GM21526 (cell line): ENCODE measurements around the gene CALD1.

Experiments
- ATAC-seq: cut with Tn5 transposase; IDR thresholded peaks from one replicate; pipeline ENCODE4 v1.9.1; 2021; ENCODE audit warnings: moderate library complexity; ENCODE audit not compliant: unreplicated experiment, low FRiP score

Gene CALD1

DNA sequence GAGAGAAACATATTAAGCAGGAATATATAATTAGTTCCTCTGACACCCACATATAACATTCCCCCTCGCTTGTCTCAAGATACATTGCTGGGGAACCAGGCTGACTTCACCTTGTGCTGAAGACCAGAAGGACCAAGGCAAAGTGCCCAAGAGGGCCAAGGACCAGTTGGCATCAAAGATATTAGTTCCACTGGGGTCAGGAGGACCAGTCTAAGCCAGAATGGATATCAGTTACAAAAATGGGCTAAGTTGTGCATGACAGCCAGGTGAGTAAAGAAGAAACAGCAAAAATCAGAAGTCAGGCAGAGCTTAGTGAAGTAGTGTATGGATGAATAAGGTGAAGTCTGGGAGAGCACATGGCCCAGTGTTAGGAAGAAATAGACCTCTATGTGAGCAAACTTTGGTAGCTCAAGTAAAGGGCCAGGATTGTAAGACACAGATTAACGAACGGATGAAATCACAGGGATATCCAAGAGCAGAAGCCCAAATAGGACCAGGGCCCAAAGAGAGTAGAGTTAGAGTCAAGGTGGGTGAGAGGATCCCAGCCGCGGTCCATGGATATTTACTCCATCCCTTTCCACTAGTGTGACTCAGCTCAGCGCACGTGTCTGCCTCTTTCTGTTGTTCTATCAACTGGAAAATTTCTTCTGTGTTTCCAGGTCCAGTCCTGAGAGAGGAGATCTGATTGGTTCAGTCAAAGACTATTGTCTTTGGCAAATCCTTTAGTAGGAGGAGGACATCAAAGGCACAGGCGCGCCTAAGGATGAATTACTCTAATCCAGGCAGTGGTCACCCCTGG, 5.0 kb downstream of the CALD1 start:
- ATAC-seq: no peak

DNA sequence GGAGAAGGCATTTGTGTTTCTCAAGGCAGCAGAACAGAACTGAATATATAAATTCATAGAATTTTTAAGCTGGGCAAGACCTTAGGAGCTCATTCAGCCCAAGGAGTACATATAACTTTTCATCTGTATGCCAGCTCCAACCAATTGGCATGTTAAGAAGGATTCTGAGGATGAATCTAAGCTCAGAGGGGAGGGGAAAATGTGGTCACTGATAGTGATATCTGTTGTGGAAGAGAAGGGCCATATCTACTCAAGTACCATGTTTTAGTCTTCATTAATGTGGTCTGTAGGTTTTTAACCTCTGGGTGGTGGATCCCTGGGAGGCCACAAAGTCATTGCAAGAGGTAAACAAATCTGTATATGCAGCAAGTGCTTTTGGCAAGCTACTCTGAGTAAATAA, 6.4 kb downstream of the CALD1 start:
- no peak for ATAC-seq

DNA sequence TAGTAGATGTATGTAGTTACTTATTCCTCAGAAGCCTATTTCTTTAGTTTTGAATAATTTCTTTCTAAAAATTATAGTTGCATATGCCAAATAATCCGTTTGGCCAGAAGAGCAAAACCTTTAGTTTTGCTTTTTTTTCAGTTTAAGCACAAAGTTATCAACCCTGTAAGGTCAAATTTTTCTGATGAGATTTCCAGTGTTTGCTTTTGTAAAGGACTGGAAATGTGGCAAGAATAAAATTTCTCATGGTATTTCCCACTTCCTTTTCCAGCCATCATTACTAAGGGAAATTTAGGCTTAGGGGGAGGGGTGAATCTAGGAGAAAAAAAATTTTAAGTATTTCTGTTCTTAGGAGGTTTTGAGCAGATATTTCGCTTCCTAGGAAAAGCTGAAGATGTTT, 7.6 kb downstream of the CALD1 start:
- no peak for ATAC-seq

DNA sequence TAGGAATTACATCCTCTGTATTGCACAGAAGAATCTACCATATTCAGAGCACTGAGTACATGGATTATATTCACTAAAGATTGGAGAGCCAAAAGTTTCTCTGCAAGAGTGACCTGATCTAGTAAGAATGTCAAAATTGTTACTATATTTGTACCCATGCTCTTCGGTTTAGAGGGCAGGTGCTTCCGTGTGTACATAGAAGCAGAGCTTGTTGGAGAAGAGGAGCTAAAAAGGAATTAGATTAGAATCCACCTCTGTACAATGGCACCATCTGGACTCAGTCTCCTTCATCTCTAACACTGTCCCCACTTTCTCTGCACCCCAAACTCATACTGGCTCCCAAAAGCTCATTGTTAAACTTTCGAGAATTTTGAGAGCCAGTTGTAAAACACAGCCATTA, 8.3 kb downstream of the CALD1 start:
- no peak for ATAC-seq

DNA sequence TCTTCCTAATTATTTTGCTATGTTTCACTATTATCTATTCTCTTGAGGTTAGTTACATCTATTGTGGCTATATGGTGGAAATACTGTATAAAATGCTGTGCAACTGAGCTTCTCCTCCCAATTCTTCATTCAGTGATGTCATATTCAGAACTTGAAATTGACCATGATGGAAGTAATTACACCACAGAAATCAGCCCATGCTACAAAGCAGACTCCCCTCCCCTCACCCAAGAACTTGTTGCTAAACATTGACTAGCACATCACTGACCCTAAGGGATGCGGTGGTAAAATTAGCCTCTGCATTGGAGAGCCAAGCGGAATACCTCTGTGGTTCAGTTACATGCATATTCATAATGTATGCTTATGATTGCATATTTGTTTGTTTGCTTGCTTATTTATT, 8.8 kb downstream of the CALD1 start:
- ATAC-seq: no peak

DNA sequence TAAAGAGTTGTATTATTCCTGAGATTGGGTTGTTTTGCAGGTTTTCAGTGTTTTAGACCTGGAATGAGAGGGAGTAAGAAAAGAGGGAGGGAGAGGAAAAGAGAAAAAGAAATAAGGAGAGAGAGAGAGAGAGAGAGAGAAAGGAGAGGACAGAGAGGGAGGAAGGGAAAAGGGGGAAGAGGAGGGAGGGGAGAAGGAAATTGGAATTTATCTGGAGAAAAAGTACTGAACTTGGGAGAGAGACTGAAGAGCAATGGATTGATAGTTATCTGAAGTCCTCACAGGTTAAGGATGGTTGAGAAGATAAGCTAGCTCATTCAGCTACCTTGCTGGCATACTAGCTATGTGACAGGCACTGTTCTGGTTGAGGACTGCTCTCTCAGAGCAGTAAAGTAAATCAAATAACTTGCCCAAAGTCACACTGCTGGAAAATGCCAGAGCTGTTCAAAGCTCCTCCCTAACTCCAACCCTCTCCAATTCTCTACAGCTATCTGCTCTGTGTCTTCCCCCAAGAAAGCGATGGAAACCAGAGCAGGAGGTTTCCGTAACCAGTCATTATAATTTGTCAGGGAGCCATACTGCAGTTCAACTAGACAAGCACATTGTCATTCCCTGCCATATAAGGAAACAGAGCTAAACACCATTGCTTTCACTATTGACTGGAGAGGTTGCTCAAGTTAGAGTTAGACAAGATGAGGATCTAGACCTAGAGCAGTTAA, 10.7 kb downstream of the CALD1 start:
- ATAC-seq: no peak

DNA sequence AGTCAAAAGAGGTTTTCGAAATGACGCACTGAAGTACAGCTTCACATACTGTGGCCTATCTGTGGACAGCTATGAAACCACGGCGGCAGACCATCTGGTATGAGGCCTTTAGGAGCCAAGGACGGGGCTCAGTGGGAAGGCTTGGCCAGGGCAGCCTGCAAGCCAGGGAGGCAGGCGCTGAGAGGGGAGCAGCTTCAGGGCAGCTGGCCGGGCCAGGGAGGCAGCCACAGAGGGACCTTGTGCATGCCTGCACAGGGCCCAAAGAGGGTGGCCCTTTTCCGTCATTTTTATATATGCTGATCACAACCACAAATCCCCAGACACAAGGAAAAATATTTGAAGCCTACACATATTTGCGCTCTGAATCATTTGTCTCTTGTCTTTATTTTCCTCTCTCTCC, 13.5 kb downstream of the CALD1 start:
- ATAC-seq: no peak

DNA sequence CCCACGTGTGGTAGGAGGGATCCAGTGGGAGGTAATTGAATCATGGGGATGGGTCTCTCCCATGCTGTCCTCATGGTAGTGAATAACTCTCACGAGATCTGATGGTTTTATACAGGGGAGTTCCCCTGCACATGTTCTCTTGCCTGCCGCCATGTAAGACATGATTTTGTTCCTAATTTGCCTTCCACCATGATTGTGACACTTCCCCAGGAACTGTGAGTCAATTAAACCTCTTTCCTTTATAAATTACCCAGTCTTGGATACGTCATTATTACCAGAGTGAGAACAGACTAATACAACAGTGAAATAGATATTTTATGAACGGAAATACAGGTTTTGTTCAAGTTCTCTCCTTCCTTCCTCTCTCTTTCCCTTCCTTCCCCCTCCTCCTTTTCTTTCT, 15.8 kb downstream of the CALD1 start:
- ATAC-seq: no peak

DNA sequence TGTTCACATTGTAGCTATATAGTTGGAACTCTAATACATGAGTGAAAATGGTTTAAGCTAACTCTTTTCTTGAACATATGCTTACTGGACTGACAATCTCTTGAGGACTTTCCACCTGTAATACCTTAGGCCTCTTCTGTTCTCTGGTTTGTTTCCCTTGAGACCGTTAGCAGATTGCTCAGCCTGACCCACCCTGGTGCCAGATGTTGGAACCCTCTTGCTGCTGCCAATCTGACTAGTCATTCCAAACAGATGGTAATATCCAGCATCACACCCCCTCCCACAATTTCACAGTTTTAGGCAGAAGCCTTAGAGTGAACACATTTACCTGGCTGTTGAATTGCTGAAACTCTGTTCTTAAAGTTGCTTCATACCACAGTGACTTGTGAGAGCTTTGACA, 18.7 kb downstream of the CALD1 start:
- no peak for ATAC-seq

DNA sequence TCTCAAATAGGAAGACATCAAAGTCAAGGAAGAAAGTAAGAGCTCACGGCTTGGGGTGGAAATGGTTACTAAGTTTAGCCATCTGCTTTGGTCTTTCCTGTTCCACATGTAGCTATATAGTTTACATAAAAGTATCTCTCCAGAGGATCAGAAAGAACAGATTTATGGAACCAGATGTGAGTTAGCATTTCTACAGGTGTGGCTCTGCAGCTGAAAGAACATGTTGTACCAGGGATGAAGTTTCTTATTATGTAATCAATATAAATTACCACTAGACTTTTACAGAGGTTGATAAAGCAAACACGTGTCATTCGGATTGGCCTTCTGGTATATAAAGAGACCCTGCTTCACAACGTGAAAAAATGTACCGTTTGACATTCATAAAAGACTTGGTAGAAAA, 19.9 kb downstream of the CALD1 start:
- ATAC-seq: no peak

DNA sequence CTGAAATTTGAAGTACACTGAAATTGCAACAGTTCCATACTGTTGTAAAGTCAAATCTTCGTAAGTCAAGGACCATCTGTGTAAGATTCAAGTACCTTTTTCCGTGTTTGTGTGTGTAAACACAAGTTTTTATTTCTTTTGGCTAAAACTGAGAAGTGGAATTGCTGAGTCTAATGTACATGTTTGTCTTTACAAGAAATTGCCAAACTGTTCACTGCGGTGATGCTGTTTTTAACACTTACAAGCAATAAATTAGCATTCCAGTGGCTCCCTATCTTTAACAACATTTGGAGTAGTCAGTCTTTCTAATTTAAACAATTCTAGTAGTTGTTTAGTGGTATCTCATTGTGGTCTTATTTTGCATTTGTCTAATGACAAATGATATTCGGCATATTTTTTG, 23.3 kb downstream of the CALD1 start:
- no peak for ATAC-seq

DNA sequence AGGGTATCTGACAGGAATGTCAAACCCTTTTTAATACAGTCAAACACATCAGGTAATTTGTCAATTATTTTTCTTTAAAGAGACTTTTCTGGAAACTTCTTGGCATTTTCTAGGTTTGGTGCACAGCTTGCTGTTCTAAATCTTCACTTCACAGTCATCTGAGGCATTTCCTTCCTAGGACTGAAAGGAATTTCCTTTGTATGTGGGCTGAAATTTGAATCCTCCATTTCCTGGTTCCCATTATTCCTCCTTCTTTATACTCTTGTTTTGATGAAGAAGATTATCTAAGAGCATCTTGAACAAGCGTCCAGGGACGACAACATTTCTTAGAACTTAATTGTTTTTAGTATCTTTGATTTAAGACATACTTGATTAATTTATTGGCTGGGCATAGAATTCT, 24.9 kb downstream of the CALD1 start:
- no peak for ATAC-seq

DNA sequence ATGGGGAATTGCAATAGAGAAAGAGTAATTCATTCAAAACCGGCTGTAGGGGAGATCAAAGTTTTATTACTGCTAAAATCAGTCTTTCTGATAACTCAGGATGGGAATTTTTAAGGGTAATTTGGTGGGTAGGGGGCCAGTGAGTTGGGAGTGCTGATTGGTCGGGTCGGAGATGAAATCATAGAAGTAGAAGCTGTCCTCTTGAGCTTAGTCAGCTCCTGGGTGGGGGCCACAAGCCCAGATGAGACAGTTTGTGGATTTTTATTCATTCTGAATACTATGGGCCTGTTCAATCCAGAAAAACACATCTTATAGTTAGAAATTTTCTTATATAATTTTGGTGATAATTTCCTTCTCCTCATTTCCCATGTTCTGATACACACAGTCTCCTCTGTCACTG, 25.4 kb downstream of the CALD1 start:
- ATAC-seq: no peak

DNA sequence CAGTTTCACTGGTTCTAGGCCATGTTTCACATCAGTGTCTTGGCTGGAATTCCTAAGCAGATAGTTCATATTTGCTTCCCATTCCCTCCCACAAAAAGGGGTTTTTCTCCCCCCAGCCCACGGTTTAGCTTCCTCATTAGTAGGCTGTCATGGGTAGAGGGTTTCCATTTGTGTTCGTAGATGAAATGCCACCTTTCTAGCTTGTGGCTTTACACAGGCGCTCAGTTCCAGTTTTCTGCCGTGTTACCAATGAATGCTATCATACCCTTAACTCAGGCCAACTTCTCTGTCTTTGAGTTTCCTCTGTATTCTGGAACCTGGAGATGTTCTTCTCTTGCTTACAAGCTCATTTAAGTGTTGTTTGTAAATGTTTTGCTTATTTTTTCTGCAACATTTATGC, 26.8 kb downstream of the CALD1 start:
- no peak for ATAC-seq

DNA sequence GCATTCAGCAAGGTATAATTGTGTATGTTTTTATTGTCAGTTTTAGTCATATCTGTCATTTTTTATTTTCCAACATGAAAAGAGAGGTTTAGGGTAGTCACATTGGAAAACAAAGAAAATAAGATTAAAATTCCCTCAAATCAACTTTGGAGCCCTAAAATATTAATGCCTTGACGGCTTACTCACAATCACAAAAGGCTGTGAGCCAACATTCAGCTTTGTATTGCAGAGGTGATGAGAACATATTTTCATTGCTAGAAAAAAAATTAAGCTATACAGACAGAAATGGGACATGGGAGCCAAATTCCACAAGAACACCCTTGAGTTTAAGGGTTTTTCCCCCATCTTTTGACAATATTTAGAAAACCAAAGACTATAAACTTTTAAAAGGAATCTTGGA, 30.2 kb downstream of the CALD1 start:
- no peak for ATAC-seq

DNA sequence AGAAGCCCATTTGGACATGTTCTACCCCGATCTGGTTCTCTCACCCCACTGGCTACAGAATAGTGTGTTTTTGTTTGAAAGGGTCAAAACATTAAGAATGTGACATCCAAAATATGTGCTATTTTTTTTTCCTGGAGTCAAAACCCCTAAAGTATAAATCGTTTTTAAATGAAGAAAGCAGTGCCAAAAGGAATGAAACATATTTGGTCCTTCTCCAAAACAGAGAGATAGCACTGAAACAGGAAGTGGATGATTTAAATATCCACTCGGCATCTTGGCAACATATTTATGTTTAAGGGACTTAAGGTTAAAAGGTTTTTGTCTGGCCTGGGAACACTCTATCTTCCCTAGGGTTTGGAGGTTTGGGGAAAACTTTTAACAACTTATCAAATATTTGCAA, 32.3 kb downstream of the CALD1 start:
- ATAC-seq: no peak

DNA sequence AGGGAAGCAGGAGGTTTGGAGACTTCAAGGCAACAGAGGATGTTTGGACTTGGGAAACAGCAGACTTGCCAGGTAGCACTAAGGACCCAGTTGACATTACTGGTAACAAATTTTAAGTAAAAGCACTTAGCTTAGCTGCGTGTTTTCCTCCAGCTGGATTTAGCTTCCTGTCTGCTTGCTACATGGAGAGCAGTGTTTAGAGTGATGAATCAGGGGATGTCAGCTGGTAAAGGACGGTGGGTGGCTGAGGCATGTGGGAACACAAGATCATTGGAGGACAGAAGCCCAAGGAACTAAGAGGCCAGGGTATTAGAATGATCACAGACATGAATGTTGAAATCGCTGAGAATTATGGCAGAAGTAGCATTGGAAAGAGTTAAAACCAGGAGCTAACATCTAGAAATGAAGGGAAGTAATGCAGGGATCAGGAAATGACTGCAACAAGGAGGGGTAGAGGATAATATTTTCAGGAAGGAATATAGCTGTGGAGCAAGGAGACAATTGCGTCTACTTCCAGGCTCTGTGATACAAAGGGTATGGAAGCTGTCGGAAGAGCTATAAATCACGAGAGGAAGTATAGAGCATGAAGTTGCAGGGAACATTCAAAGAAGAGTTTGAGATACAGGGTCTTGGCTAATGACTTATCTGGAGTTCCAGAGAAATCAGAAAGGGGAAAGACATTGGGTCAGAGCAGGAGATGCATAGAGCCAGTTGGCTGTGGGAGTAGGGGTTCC, 34.4 kb downstream of the CALD1 start:
- no peak for ATAC-seq

DNA sequence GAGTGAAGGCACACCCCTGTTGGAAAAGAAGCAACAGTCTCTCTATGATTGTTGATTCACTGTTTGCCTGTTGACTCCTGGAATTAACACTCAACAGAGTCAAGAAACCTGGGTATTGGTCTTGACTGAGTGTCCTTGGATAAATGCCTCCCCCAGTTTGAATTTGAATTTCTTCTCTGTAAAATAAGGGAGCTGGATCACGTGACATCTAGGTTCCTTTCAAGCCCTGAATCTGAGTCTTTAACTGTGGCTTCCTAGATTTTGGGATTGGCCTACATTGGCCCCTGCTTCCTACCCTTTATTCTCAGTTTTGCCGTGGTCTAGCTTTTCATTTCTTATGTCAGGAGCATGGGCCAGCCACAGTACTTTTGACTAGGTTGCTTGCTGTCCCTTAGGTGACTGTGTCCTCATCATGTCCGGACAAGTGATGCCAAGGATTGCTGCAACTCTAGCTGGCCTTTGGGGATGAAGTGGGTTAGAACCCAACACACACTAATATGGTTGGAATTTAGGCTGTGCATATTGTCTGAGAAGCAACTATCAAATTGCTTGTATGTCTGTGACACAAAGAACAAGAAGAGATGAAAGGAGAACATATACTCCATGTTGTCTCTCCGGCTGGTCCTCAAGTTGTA, 35.4 kb downstream of the CALD1 start:
- ATAC-seq: no peak

DNA sequence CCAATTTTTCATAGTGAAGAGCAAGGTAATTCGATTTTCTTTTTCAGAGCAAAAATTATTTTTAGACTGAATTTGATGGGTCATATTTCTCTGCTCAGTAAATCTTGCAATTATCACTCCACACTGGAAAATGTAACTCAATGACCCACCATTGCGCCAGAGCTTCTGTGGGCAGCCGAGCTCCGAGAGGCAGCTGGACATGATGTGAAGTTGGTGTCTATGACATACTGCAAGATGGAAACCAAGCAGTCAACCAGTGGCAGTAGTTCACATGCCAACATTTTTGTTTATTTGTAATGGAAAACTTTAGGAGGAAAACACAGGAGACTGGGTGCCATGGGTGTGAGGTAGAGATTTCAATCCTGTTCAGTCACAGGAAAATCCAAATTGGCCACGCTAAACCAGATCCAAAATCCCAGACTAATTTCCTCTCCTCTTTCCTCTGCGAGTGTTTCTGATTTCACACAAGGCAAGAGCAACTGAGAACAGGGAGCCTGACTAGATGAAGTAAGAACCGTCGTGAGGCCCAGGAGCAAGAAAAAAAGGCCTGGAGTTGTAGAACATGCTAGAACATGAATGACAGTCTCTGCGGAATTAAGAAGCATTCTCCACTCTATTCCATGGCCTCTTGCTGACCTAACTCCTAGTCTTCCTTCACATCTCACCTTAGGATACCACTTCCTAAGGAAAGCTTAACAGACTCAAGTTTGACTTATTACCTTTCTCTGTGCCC, 39.3 kb downstream of the CALD1 start:
- no peak for ATAC-seq

DNA sequence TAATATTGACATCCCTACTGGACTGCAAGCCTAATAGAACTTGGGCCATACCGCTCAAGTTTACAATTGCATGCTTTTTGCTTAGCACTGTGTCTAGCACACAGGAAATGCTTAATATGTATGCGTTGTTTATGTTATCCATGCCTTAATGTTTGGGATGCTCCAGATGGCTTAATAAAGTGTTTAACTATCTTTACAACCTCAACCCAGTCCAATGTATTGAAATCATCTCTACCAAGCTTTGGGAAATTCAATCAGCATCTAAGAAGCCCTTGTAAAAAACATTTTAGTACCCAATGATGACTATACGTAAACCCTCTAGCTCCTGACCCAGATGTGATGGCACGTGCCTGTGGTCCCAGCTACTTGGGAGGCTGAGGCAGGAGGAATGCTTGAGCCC, 40.0 kb downstream of the CALD1 start:
- ATAC-seq: no peak

DNA sequence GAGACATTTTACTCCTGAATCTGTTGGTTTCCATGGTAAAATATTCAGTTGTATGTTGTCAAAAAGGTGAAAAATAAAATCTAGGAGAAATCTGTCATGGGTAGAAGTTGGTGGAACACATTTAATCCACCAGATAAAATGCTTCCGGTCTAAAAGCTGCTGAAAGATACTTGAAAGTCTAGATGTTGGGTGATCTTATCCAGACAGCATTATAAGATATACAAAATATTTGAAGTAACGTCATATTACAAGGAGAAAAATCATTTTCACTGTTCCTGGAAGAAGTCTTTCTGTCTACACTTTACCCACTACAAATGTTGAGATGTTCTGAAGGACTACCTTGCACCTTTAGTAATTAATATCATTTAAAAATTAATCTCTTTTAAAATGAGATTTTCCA, 40.9 kb downstream of the CALD1 start:
- ATAC-seq: no peak
